WTC11 (cell line): ENCODE measurements around the gene DMD. TPM values are rescaled to one million over a fixed set of nuclear protein-coding genes. Genes with fewer than 3 reads are reported as not detected.

Experiments used
- ATAC-seq: fragments of 200-7000 bp; cut with Tn5 transposase; 2 replicates; pipeline ENCODE4 v1.10.0; 2021; ENCODE audit warnings: mild to moderate bottlenecking, moderate library complexity
- CTCF ChIA-PET: fragments of 300-600 bp; sonication (Branson Sonifier 250); formaldehyde crosslinking; loops from one replicate; lab custom pipeline; 2021; ENCODE audit warnings: antibody characterized with exemption; lab: Charles Lee
- POLR2A ChIA-PET: fragments of 350-600 bp; sonication (Branson Sonifier 250); formaldehyde crosslinking; loops from one replicate; lab custom pipeline; 2021; ENCODE audit warnings: antibody characterized with exemption; lab: Charles Lee
- DNase-seq: peaks from one replicate; pipeline ENCODE4 v3.0.0; 2021; ENCODE audit warnings: low spot score
- H3K27ac Mint-ChIP-seq: 2 replicates; pipeline ENCODE4 v1.8.0; 2021; ENCODE audit warnings: mixed read lengths
- H3K27me3 Mint-ChIP-seq: 2 replicates; pipeline ENCODE4 v1.8.0; 2021; ENCODE audit warnings: low read depth, mild to moderate bottlenecking, moderate library complexity, mixed read lengths
- H3K36me3 Mint-ChIP-seq: 2 replicates; pipeline ENCODE4 v1.8.0; 2021; ENCODE audit warnings: mixed read lengths
- H3K4me1 Mint-ChIP-seq: 2 replicates; pipeline ENCODE4 v1.8.0; 2022; ENCODE audit warnings: mixed read lengths
- H3K4me3 Mint-ChIP-seq: 2 replicates; pipeline ENCODE4 v1.8.0; 2021; ENCODE audit warnings: mild to moderate bottlenecking, moderate library complexity, mixed read lengths
- H3K9me3 Mint-ChIP-seq: 2 replicates; pipeline ENCODE4 v1.8.0; 2021; ENCODE audit warnings: mixed read lengths
- AFF4 ChIP-seq: sonication (generic); formaldehyde crosslinking; IDR thresholded peaks from 2 replicates; pipeline ENCODE4 v1.8.1; 2023; ENCODE audit warnings: mild to moderate bottlenecking, missing genetic modification reagents, borderline replicate concordance
- ATF2 ChIP-seq: sonication (generic); formaldehyde crosslinking; IDR thresholded peaks from 2 replicates; pipeline ENCODE4 v1.8.1; 2022; ENCODE audit warnings: low read depth, missing genetic modification reagents, borderline replicate concordance
- E2F4 ChIP-seq: sonication (generic); formaldehyde crosslinking; IDR thresholded peaks from 2 replicates; pipeline ENCODE4 v1.8.1; 2022; ENCODE audit warnings: low read depth, mild to moderate bottlenecking, moderate library complexity, missing genetic modification reagents, borderline replicate concordance
- ERG ChIP-seq: fragments of 250-450 bp; sonication (Bioruptor Pico); IDR thresholded peaks from 2 replicates; pipeline ENCODE4 v1.8.0; 2021; ENCODE audit warnings: mild to moderate bottlenecking
- FOXJ3 ChIP-seq: sonication (generic); formaldehyde crosslinking; IDR thresholded peaks from 2 replicates; pipeline ENCODE4 v1.9.0; 2021; ENCODE audit warnings: missing genetic modification reagents, mild to moderate bottlenecking, borderline replicate concordance
- IRF1 ChIP-seq: sonication (generic); formaldehyde crosslinking; IDR thresholded peaks from 2 replicates; pipeline ENCODE4 v1.8.0; 2023; ENCODE audit warnings: missing genetic modification reagents
- JUN ChIP-seq: sonication (generic); formaldehyde crosslinking; IDR thresholded peaks from 2 replicates; pipeline ENCODE4 v1.8.0; 2023; ENCODE audit warnings: mild to moderate bottlenecking, missing genetic modification reagents
- NR1H2 ChIP-seq: sonication (generic); formaldehyde crosslinking; IDR thresholded peaks from 2 replicates; pipeline ENCODE4 v1.9.0; 2021; ENCODE audit warnings: mild to moderate bottlenecking, moderate library complexity, missing genetic modification reagents
- OVOL2 ChIP-seq: fragments of 250-450 bp; sonication (Bioruptor Pico); IDR thresholded peaks from 2 replicates; pipeline ENCODE4 v1.9.0; 2021; ENCODE audit warnings: mild to moderate bottlenecking, borderline replicate concordance
- PRRX2 ChIP-seq: fragments of 250-450 bp; sonication (Bioruptor Pico); IDR thresholded peaks from 2 replicates; pipeline ENCODE4 v1.8.0; 2021; ENCODE audit warnings: mild to moderate bottlenecking
- RORB ChIP-seq: fragments of 250-450 bp; sonication (Bioruptor Pico); IDR thresholded peaks from 2 replicates; pipeline ENCODE4 v1.9.0; 2021; ENCODE audit warnings: mild to moderate bottlenecking
- SMAD4 ChIP-seq: sonication (generic); formaldehyde crosslinking; IDR thresholded peaks from 2 replicates; pipeline ENCODE4 v1.8.0; 2022; ENCODE audit warnings: mild to moderate bottlenecking, missing genetic modification reagents
- USF2 ChIP-seq: sonication (generic); formaldehyde crosslinking; IDR thresholded peaks from 2 replicates; pipeline ENCODE4 v1.8.1; 2023; ENCODE audit warnings: mild to moderate bottlenecking, missing genetic modification reagents, moderate library complexity
- ZMAT4 ChIP-seq: fragments of 250-450 bp; sonication (Bioruptor Pico); IDR thresholded peaks from 2 replicates; pipeline ENCODE4 v1.9.0; 2021; ENCODE audit warnings: mild to moderate bottlenecking
- ZSCAN18 ChIP-seq: fragments of 250-450 bp; sonication (Bioruptor Pico); IDR thresholded peaks from 2 replicates; pipeline ENCODE4 v2.1.2; 2022; ENCODE audit warnings: mild to moderate bottlenecking, moderate library complexity
- total RNA-seq: library from RNA; stranded (reverse); gene quantifications from 3 replicates; pipeline ENCODE4 v1.2.3, GENCODE V29; 2021
- TF ChIP-seq, protein P1 (sequence below): sonication (generic); formaldehyde crosslinking; IDR thresholded peaks from 2 replicates; pipeline ENCODE4 v1.8.0; 2022; ENCODE audit warnings: mild to moderate bottlenecking, missing genetic modification reagents
- TF ChIP-seq, protein P2 (sequence below): sonication (generic); formaldehyde crosslinking; conservative IDR thresholded peaks from 2 replicates; pipeline ENCODE4 v1.8.1; 2022; ENCODE audit warnings: mild to moderate bottlenecking, missing genetic modification reagents
- TF ChIP-seq, protein P3 (sequence below): sonication (generic); formaldehyde crosslinking; IDR thresholded peaks from 2 replicates; pipeline ENCODE4 v1.8.1; 2023; ENCODE audit warnings: mild to moderate bottlenecking, missing genetic modification reagents
- TF ChIP-seq, protein P4 (sequence below): sonication (generic); formaldehyde crosslinking; IDR thresholded peaks from 2 replicates; pipeline ENCODE4 v1.8.0; 2022; ENCODE audit warnings: mild to moderate bottlenecking, missing genetic modification reagents

The DMD gene
- total RNA-seq, 1 experiment from 2014 or later = 9.1 TPM

DNA sequence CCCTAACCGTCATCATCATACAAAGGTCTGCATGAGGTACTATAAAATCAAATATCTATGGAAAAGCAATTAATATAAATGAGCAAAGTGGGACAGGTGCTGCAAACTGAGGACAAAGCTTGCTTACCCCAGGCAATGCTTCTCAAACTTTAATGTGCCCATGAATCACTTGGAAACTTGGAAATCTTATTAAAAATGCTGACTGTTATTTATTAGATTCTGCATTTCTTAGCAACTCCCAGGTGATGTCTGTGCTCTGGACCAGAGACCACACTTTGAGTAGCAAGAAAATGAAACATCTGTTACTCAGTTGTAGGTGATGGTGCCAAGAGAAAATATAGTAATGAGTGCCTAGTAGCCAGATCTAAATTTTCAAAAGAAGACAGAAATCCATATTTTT is 1249.1 kb downstream of the DMD start:
- H3K4me1 Mint-ChIP-seq = peaks cover 8% of the 10 kb centered on the region
- peaks cover 14% of the 10 kb centered on the region for H3K9me3 Mint-ChIP-seq

More for the DNA sequence above, 1249.1 kb downstream of the DMD start:
- Mint-ChIP-seq H3K4me3 (no peak overlapping the region), H3K27me3 (no peaks in the 10 kb centered on the region)
- CTCF ChIA-PET = interaction anchor here (0.7 kb wide), 1 partner anchor 10 kb away, joined by 5 read pairs; no protein-coding TSS in a partner anchor
- TF ChIP-seq PRRX2 (CRISPR knock-in tag) = no peak
- TF ChIP-seq FOXJ3 (CRISPR knock-in tag) = no peak
- TF ChIP-seq, protein P1, sequence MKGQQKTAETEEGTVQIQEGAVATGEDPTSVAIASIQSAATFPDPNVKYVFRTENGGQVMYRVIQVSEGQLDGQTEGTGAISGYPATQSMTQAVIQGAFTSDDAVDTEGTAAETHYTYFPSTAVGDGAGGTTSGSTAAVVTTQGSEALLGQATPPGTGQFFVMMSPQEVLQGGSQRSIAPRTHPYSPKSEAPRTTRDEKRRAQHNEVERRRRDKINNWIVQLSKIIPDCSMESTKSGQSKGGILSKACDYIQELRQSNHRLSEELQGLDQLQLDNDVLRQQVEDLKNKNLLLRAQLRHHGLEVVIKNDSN (CRISPR knock-in tag) = no peak
- TF ChIP-seq E2F4 = no peak
- no peak for TF ChIP-seq JUN (CRISPR knock-in tag)
- no peak for TF ChIP-seq ERG (CRISPR knock-in tag)
- TF ChIP-seq OVOL2 (CRISPR knock-in tag) = no peak
- no peak for TF ChIP-seq RORB (CRISPR knock-in tag)
- no peak for TF ChIP-seq SMAD4
- TF ChIP-seq NR1H2 (CRISPR knock-in tag) = no peak
- TF ChIP-seq, protein P2, sequence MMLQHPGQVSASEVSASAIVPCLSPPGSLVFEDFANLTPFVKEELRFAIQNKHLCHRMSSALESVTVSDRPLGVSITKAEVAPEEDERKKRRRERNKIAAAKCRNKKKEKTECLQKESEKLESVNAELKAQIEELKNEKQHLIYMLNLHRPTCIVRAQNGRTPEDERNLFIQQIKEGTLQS (CRISPR knock-in tag) = no peak
- TF ChIP-seq IRF1 = no peak
- TF ChIP-seq, protein P3, sequence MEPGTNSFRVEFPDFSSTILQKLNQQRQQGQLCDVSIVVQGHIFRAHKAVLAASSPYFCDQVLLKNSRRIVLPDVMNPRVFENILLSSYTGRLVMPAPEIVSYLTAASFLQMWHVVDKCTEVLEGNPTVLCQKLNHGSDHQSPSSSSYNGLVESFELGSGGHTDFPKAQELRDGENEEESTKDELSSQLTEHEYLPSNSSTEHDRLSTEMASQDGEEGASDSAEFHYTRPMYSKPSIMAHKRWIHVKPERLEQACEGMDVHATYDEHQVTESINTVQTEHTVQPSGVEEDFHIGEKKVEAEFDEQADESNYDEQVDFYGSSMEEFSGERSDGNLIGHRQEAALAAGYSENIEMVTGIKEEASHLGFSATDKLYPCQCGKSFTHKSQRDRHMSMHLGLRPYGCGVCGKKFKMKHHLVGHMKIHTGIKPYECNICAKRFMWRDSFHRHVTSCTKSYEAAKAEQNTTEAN = no peak
- no peak for TF ChIP-seq USF2 (CRISPR knock-in tag)
- TF ChIP-seq ZSCAN18 = no peak
- TF ChIP-seq AFF4 = no peak
- no peak for TF ChIP-seq ZMAT4
- no peak for TF ChIP-seq ATF2 (CRISPR knock-in tag)
- TF ChIP-seq, protein P4, sequence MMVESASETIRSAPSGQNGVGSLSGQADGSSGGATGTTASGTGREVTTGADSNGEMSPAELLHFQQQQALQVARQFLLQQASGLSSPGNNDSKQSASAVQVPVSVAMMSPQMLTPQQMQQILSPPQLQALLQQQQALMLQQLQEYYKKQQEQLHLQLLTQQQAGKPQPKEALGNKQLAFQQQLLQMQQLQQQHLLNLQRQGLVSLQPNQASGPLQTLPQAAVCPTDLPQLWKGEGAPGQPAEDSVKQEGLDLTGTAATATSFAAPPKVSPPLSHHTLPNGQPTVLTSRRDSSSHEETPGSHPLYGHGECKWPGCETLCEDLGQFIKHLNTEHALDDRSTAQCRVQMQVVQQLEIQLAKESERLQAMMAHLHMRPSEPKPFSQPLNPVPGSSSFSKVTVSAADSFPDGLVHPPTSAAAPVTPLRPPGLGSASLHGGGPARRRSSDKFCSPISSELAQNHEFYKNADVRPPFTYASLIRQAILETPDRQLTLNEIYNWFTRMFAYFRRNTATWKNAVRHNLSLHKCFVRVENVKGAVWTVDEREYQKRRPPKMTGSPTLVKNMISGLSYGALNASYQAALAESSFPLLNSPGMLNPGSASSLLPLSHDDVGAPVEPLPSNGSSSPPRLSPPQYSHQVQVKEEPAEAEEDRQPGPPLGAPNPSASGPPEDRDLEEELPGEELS = no peak
- TF ChIP-seq, all 79 proteins: peak for 0
- DNase-seq = no peak
- no peak for ATAC-seq
- Mint-ChIP-seq H3K27ac (no peak overlapping the region), H3K36me3 (no peaks in the 10 kb centered on the region; the same call in 1 of the 2 replicates)
- POLR2A ChIA-PET = no interaction called here
